Fibroblast of the aortic adventitia (primary cell): Measurements from ENCODE around the gene EIF3A. TPM values are rescaled to one million over a fixed set of nuclear protein-coding genes. Genes with fewer than 3 reads are reported as not detected.
"Not testable (repeated sequence)": the region's sequence is repeated elsewhere in the genome, so short reads cannot be mapped to it uniquely, and the experiment has no call there.

Experiments
- DNase-seq: peaks from one replicate; pipeline ENCODE4 v3.0.0-alpha.2; 2010; ENCODE audit warnings: low read depth
- H3K4me3 ChIP-seq: 2 replicates; pipeline ENCODE4 v1.5.1; 2011; ENCODE audit warnings: low read depth, mild to moderate bottlenecking, control low read depth, low read length, moderate library complexity
- total RNA-seq: library from RNA; depleted of rRNA; stranded (reverse); fragments of >200 nt; gene quantifications from 2 replicates; pipeline ENCODE4 v1.2.3, GENCODE V29; 2012; ENCODE audit warnings: low replicate concordance
- TF ChIP-seq, protein P1 (sequence below): IDR thresholded peaks from 2 replicates; pipeline ENCODE4 v1.5.1; 2011; ENCODE audit warnings: mild to moderate bottlenecking, low read length, control low read depth, inconsistent platforms; ENCODE audit not compliant: insufficient read depth

EIF3A gene
- total RNA-seq, 1 donor: 144 TPM

DNA sequence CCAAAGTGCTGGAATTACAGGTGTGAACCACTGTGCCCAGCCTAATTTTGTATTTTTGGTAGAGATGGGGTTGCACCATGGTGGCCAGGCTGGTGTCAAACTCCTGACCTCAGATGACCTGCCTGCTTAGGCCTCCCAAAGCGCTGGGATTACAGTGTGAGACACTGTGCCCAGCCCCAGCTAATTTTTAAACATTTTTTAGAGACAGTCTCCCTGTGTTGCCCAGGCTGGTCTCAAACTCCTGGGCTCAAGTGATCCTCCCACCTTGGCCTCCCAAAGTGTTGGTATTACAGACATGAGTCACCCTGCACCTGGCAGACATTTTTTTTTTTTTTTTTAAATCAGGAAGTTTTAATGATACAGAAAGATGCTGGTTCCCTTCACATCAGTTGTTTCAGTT is 38.8 kb upstream of the EIF3A start:
- H3K4me3 ChIP-seq: no peak overlapping the region
- no peak for DNase-seq
- TF ChIP-seq, protein P1, sequence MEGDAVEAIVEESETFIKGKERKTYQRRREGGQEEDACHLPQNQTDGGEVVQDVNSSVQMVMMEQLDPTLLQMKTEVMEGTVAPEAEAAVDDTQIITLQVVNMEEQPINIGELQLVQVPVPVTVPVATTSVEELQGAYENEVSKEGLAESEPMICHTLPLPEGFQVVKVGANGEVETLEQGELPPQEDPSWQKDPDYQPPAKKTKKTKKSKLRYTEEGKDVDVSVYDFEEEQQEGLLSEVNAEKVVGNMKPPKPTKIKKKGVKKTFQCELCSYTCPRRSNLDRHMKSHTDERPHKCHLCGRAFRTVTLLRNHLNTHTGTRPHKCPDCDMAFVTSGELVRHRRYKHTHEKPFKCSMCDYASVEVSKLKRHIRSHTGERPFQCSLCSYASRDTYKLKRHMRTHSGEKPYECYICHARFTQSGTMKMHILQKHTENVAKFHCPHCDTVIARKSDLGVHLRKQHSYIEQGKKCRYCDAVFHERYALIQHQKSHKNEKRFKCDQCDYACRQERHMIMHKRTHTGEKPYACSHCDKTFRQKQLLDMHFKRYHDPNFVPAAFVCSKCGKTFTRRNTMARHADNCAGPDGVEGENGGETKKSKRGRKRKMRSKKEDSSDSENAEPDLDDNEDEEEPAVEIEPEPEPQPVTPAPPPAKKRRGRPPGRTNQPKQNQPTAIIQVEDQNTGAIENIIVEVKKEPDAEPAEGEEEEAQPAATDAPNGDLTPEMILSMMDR: no peak

DNA sequence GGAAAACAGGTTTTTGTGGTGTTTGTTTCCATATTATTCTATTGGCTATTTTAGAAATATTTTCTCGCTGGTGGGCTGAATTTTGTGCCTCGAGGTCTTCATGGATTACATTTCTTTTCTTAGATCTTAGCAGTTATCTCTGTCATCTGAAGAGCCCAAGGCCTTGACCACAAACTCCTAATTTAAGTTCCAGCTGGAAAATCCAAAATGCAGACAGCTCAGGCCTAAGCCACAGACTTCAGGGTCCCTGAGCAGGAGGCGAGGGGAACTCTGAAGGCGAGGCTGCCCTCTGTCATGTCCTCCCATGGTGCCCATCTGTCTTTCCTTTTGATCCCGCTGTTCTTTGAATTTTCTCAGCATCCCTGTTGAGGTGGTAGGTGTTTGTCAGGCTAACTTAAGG is 37.6 kb upstream of the EIF3A start:
- no peak overlapping the region for H3K4me3 ChIP-seq
- no peak for DNase-seq
- TF ChIP-seq, protein P1: no peak

DNA sequence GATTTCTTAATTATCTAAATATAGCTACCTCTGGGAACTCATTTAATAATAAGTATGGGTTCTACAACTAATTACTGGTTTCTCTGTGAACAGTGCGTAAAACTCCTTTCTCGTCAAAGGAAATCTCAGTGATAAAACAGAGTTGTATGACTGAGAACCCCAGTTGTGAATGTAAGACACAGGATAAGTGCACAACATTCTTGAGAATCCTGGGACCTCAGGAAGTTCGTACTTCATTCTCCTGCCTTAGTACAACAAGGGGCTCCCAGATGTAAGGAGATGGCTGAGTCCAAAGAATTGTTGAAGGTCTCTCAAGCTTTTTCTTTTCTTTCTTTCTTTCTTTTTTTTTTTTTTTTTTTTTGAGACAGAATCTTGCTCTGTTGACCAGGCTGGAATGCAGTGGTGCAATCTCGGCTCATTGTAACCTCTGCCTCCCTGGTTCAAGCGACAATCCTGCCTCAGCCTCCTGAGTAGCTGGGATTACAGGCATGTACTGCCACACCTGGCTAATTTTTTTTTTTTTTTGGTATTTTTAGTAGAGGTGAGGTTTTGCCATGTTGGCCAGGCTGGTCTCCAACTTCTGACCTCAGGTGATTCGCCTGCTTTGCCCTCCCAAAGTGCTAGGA is 35.8 kb upstream of the EIF3A start:
- no peak for DNase-seq
- H3K4me3 ChIP-seq: no peak overlapping the region
- TF ChIP-seq, protein P1: no peak

DNA sequence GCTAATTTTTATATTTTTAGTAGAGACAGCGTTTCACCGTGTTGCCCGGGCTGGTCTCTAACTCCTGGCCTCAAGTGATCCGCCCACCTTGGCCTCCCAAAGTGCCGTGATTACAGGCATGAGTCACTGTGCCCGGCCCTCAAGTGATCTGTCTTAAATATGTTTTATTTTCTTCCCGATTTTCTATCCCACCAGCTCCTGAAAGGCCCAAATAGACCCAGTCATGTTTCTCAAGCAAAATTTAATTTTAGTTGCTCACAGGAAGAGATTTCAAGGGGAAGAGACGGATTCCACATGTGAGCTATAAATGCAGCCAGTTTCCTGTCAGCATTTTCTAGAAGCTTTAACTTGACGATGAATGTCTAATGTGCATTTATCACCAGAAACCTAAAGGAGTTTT is 35.3 kb upstream of the EIF3A start:
- H3K4me3 ChIP-seq: no peak overlapping the region
- DNase-seq: no peak
- TF ChIP-seq, protein P1: no peak

DNA sequence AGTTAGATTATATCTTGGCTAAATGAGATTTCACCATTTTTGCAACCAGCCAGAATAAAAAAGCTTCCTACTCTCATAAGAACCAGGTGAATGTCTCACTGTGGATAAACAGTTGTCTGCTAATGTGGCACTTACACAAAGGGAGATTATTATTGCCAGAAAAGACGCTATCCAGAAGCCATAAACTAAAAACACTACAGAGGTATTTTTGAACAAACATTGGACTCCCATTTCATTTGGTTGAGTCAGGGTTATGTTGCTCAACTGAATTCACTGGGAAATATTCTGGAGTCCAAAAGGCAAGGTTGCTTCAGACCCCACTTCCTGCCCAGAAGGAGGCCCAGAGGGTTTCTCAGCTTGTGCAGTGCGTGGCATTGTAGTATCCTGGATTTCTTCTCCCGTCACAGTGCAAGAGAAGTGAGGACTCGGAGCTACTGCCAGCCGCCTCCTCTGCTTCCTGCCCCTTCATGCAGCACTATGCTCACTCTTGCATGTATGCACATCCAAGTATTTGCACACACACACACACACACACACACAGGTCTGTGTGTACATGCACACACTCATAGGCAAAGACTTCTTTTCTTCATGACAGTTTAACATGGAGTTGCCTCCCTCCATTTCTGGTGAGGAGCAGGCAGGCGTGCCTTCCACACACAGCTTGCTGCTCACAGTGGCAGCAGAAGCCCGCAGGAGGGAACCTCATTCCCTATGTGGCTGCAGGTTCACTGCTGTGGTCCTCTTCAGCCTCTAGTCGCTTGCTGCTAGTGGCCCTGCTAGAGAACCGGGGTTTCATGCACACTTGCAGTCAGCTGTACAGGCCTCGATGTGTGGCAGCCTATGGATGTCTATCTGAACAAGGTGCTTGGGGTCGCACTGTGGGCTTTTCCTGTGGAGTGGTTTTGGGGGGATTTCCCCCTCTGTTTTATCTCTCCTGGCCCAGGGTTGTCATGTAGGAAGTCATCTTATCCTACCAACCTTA is 33.4 kb upstream of the EIF3A start:
- TF ChIP-seq, protein P1: no peak
- H3K4me3 ChIP-seq: no peak overlapping the region
- DNase-seq: peak; percentile 89

DNA sequence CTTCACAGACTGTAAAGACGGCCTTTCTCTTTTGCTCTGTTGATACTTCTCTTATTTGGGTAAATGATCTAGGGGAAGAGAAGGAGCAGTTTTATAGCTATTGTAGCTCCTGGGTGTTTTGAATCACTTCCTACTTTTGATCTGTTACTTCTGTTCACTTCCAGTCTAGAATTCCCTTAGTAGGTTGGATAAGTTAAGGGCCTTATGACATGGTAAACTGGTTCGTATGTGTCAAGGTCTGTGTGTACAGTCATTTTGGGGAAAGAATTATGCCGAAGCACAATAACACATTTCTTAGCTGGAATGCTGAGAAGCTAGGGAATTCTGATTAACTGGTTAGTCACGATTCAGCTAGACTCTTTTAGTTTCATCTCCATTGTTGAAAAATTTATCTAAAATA is 31.4 kb upstream of the EIF3A start:
- peak; percentile 68 for DNase-seq
- no peak overlapping the region for H3K4me3 ChIP-seq
- TF ChIP-seq, protein P1: no peak

DNA sequence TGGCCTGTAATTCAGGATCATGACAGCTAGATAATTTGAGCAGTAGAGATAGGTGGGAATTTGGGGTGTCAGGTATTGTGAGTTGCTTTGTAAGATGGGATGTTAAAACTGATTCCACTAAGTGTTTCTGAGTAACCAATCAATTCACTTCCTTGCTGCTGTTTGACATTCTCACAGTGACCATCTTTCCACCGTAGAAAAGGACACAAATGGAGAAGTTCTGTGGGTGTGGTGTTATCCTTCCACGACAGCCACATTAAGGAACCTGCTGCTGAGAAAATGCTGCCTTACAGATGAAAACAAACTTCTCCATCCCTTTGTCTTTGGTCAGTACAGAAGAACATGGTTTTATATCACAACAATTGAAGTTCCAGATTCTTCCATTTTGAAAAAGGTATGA is 27.2 kb upstream of the EIF3A start:
- not testable (repeated sequence) for DNase-seq, H3K4me3 ChIP-seq

DNA sequence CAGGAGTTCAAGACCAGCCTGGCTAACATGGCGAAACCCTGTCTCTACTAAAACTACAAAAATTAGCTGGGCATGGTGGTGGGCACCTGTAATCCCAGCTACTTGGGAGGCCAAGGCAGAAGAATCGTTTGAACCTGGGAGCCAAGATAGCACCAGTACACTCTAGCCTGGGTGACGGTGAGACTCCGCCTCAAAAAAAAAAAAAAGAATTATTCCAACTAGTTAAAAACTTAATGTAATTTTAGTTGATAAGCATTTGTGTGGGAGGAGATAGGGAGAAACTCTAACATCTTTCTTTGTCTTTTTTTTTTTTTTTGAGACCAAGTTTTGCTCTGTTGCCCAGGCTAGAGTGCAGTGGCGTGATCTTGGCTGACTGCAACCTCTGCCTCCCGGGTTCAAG is 26.5 kb upstream of the EIF3A start:
- H3K4me3 ChIP-seq, DNase-seq: not testable (repeated sequence)

DNA sequence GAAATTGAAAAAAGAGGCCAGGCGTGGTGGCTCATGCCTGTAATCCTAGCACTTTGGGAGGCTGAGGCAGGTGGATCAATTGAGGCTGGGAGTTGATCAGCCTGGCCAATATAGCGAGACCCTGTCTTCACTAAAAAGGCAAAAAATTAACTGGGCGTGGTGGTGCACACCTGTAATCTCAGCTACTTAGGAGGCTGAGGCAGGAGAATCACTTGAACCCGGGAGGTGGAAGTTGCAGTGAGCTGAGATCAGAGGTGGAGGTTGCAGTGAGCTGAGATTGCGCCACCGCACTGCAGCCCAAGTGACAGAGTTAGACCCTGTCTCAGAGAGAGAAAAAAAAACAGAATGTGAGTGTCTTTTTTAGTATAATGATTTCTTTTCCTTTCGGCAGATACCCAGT is 25.3 kb upstream of the EIF3A start:
- H3K4me3 ChIP-seq, DNase-seq: not testable (repeated sequence)
